NOMO-1 treated with DMSO at 0.1 percent for 48 hours (cell line): ENCODE results near the gene PCDH10.

Experiments used
- DNase-seq: peaks from one replicate; lab custom pipeline; 2025; ENCODE audit not compliant: unreplicated experiment; lab: John Stamatoyannopoulos, UW

The PCDH10 gene

DNA sequence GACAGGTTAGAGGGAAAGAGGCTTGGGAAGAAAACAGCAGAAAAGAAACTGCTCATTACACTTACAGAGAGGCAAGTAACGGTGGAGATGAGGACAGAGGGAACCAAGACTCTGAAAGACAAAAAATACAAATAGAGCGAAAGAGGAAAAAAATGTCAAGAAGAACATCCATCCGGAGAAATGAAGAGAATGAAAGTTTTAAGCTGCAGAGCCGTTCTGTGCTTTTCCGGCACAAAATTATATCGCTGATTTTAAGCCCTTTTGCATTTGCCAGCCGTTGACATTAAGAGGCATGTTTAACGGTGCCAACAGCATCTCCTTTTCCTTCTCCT is 236 bp downstream of the PCDH10 start:
- DNase-seq, result no peak

DNA sequence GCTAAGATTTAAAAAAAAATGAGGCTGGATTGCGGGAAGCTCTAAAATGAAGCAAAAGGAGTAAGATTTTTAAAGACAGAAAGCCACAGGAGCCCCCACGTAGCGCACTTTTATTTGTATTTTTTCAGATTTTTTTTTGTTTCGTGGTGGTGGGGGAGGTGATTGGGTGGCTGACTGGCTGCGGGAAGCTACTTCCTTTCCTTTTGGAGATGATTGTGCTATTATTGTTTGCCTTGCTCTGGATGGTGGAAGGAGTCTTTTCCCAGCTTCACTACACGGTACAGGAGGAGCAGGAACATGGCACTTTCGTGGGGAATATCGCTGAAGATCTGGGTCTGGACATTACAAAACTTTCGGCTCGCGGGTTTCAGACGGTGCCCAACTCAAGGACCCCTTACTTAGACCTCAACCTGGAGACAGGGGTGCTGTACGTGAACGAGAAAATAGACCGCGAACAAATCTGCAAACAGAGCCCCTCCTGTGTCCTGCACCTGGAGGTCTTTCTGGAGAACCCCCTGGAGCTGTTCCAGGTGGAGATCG is 908 bp downstream of the PCDH10 start:
- no peak for DNase-seq

DNA sequence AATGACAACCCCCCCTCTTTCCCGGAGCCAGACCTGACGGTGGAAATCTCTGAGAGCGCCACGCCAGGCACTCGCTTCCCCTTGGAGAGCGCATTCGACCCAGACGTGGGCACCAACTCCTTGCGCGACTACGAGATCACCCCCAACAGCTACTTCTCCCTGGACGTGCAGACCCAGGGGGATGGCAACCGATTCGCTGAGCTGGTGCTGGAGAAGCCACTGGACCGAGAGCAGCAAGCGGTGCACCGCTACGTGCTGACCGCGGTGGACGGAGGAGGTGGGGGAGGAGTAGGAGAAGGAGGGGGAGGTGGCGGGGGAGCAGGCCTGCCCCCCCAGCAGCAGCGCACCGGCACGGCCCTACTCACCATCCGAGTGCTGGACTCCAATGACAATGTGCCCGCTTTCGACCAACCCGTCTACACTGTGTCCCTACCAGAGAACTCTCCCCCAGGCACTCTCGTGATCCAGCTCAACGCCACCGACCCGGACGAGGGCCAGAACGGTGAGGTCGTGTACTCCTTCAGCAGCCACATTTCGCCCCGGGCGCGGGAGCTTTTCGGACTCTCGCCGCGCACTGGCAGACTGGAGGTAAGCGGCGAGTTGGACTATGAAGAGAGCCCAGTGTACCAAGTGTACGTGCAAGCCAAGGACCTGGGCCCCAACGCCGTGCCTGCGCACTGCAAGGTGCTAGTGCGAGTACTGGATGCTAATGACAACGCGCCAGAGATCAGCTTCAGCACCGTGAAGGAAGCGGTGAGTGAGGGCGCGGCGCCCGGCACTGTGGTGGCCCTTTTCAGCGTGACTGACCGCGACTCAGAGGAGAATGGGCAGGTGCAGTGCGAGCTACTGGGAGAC is 1.6 kb downstream of the PCDH10 start:
- no peak for DNase-seq

DNA sequence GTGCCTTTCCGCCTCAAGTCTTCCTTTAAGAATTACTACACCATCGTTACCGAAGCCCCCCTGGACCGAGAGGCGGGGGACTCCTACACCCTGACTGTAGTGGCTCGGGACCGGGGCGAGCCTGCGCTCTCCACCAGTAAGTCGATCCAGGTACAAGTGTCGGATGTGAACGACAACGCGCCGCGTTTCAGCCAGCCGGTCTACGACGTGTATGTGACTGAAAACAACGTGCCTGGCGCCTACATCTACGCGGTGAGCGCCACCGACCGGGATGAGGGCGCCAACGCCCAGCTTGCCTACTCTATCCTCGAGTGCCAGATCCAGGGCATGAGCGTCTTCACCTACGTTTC is 2.2 kb downstream of the PCDH10 start:
- no peak for DNase-seq

DNA sequence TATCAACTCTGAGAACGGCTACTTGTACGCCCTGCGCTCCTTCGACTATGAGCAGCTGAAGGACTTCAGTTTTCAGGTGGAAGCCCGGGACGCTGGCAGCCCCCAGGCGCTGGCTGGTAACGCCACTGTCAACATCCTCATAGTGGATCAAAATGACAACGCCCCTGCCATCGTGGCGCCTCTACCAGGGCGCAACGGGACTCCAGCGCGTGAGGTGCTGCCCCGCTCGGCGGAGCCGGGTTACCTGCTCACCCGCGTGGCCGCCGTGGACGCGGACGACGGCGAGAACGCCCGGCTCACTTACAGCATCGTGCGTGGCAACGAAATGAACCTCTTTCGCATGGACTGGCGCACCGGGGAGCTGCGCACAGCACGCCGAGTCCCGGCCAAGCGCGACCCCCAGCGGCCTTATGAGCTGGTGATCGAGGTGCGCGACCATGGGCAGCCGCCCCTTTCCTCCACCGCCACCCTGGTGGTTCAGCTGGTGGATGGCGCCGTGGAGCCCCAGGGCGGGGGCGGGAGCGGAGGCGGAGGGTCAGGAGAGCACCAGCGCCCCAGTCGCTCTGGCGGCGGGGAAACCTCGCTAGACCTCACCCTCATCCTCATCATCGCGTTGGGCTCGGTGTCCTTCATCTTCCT is 2.7 kb downstream of the PCDH10 start:
- no peak for DNase-seq

DNA sequence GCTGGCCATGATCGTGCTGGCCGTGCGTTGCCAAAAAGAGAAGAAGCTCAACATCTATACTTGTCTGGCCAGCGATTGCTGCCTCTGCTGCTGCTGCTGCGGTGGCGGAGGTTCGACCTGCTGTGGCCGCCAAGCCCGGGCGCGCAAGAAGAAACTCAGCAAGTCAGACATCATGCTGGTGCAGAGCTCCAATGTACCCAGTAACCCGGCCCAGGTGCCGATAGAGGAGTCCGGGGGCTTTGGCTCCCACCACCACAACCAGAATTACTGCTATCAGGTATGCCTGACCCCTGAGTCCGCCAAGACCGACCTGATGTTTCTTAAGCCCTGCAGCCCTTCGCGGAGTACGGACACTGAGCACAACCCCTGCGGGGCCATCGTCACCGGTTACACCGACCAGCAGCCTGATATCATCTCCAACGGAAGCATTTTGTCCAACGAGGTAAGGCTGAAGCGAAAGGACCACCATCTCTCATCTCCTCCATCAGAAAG is 3.3 kb downstream of the PCDH10 start:
- no peak for DNase-seq

- no peak for DNase-seq
Observed at GRCh38 chr4:133152831-133153481, 3.9 kb downstream of the PCDH10 start.

GRCh38 chr4:133154725-133155124 is 5.6 kb downstream of the PCDH10 start:
- DNase-seq, result no peak

- DNase-seq, result no peak
Observed at GRCh38 chr4:133156096-133156495, 7.0 kb downstream of the PCDH10 start.

DNA sequence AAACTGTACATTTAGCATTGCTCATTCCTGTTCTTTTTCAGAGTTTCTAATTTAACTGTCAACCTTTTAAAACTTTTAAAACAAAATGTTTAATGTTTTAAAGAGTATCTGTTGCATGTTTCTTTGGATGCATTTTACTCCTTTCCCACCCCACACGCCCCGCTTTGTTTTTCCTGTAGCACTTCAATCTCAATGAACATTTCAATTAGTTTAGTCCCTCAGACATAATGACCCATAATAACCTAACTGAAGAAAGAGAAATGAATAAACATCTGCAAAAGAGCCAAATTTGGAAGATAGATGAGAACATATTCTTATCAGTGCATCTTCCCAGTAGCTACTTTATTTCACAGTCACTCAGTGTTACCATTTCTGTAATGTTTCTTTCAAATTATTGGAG is 7.5 kb downstream of the PCDH10 start:
- no peak for DNase-seq

- peak; percentile 3 for DNase-seq
Observed at GRCh38 chr4:133157460-133158160, 8.5 kb downstream of the PCDH10 start.

DNA sequence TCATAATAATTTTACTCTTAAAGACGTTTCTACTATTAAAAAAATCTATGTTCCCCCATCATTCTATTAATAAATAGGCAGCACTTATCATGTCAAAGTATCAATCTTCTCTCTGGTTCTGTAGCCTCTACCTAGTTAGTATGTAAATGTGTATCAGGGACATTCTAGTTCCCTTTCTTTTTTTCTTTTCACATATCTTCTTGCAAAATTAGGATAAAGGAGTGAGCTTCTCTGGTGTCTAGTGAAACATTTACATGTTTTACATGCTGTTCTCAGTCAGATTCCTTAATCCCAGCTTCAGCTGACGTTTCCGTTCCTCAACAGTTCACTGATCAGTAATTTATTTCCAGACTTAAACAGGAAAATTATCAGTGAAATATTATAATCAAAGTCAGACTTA is 11.8 kb downstream of the PCDH10 start:
- DNase-seq, result no peak

GRCh38 chr4:133161570-133162295 is 12.6 kb downstream of the PCDH10 start:
- DNase-seq, result no peak

DNA sequence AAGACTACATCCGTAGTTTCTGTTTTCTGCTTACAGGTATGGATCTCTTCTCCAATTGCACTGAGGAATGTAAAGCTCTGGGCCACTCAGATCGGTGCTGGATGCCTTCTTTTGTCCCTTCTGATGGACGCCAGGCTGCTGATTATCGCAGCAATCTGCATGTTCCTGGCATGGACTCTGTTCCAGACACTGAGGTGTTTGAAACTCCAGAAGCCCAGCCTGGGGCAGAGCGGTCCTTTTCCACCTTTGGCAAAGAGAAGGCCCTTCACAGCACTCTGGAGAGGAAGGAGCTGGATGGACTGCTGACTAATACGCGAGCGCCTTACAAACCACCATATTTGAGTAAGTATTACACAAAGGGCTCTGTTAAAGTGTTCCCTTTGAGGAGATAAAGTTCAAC is 13.8 kb downstream of the PCDH10 start:
- DNase-seq, result no peak

DNA sequence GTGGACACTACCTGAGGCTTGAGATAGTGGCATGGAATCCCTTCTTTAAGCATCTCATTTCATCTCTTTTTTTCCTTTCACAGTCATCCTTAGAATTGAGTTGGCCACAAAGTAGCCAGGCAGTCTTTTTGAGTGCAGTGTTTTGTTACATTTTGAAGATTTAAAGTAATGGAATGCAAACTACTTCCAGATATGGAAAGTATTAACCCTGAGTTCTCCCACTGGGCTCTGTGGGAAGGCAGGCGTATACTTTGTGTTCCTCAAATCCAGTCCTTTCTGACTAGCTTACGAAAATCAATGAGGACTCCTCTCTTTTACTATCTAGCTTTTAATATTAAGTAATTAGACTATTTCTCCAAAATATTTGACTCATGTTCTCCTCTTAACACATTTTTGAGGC is 29.9 kb downstream of the PCDH10 start:
- DNase-seq, result no peak

GRCh38 chr4:133186210-133186609 is 37.1 kb downstream of the PCDH10 start:
- no peak for DNase-seq

- no peak for DNase-seq
Observed at GRCh38 chr4:133186845-133187244, 37.8 kb downstream of the PCDH10 start.

- DNase-seq, result no peak
Observed at GRCh38 chr4:133188433-133189146, 39.5 kb downstream of the PCDH10 start.

DNA sequence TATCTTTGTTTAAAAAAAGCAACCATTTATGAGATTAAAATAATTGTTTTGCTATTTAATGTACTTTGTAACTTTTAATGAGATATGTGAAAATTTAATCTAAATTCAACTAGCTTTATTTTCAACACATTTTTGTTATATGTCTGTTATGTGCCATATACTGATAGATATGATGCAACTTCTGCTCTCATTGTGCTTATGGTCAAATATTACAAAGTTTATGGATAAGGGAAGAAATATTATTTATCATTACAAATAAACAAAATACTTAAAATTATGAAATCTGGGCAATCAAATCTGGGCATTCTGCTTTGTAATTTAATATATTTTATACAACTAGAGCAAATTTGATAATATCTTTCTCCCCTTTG is 40.0 kb downstream of the PCDH10 start:
- DNase-seq, result no peak

- no peak for DNase-seq
Observed at GRCh38 chr4:133190098-133190497, 41.0 kb downstream of the PCDH10 start.
